Stimulated activated CD8-positive, alpha-beta memory T cell treated with anti-CD3 and anti-CD28 coated beads, Interleukin-4, amount 100 ng/mL, for 24 hours (primary cell): ENCODE results near the gene CDK9.
"Not testable (repeated sequence)": the region's sequence is repeated elsewhere in the genome, so short reads cannot be mapped to it uniquely, and the experiment has no call there.

Source experiments
- DNase-seq: peaks from one replicate; pipeline ENCODE4 v3.0.0-alpha.2; 2020; ENCODE audit warnings: low read depth

Gene CDK9

GRCh38 chr9:127780126-127780885 is 5.5 kb upstream of the CDK9 start:
- DNase-seq: no peak

- not testable (repeated sequence) for DNase-seq
Observed at GRCh38 chr9:127780909-127781308, 4.9 kb upstream of the CDK9 start.

GRCh38 chr9:127781806-127782205 is 4.0 kb upstream of the CDK9 start:
- no peak for DNase-seq

GRCh38 chr9:127783111-127784008 is 2.5 kb upstream of the CDK9 start:
- peak; percentile 61 for DNase-seq

- peak; percentile 83 for DNase-seq
Observed at GRCh38 chr9:127785023-127785932, 556 bp upstream of the CDK9 start.

GRCh38 chr9:127786773-127787104 is 905 bp downstream of the CDK9 start:
- no peak for DNase-seq

- peak; percentile 55 for DNase-seq
Observed at GRCh38 chr9:127788337-127789011, 2.6 kb downstream of the CDK9 start.

GRCh38 chr9:127789179-127789578 is 3.3 kb downstream of the CDK9 start:
- no peak for DNase-seq

GRCh38 chr9:127790094-127790855 is 4.4 kb downstream of the CDK9 start:
- DNase-seq: no peak

GRCh38 chr9:127791085-127791484 is 5.3 kb downstream of the CDK9 start:
- no peak for DNase-seq

- no peak for DNase-seq
Observed at GRCh38 chr9:127792417-127793031, 6.7 kb downstream of the CDK9 start.

GRCh38 chr9:127793093-127793708 is 7.4 kb downstream of the CDK9 start:
- DNase-seq: no peak

- DNase-seq: no peak
Observed at GRCh38 chr9:127794001-127794791, 8.4 kb downstream of the CDK9 start.

GRCh38 chr9:127796225-127796813 is 10.5 kb downstream of the CDK9 start:
- DNase-seq: no peak

- DNase-seq: no peak
Observed at GRCh38 chr9:127796852-127797370, 11.1 kb downstream of the CDK9 start.

- no peak for DNase-seq
Observed at GRCh38 chr9:127801955-127802575, 16.2 kb downstream of the CDK9 start.

- DNase-seq: peak; percentile 72
Observed at GRCh38 chr9:127802576-127803443, 17.0 kb downstream of the CDK9 start, which contains the start of gene FPGS. FPGS (plus strand) TSS chr9:127802882; CDS start chr9:127802925, 43 bp downstream.
